GM18505 (cell line): ENCODE data around the gene TMEM19.
"Not testable (repeated sequence)": the region's sequence is repeated elsewhere in the genome, so short reads cannot be mapped to it uniquely, and the experiment has no call there.

ENCODE experiments used
- ATAC-seq: cut with Tn5 transposase; IDR thresholded peaks from one replicate; pipeline ENCODE4 v1.9.1; 2021; ENCODE audit not compliant: unreplicated experiment
- POLR2A ChIP-seq: IDR thresholded peaks from 4 replicates; pipeline ENCODE4 v1.6.1; 2011; ENCODE audit warnings: borderline replicate concordance; ENCODE audit not compliant: insufficient read depth, insufficient read length; ENCODE audit errors: extremely low read depth

The TMEM19 gene

DNA sequence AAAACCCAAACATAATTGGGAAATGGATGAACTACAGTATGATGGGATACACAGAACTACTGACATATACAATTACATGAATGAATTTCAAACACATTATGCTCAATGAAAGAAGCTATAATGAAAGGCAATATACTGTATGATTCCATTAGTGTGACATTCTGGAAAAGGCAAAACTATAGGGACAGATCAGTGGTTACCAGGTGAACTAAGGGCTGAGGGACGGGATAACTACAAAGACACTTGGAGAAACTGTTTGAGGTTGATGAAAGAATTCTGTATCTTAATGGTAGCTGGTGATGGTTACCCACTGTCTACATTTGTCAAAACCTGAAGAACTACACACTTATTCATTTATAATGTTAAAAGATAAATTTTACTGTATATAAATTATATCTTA is 30.0 kb upstream of the TMEM19 start:
- no peak for ATAC-seq
- TF ChIP-seq POLR2A = no peak

DNA sequence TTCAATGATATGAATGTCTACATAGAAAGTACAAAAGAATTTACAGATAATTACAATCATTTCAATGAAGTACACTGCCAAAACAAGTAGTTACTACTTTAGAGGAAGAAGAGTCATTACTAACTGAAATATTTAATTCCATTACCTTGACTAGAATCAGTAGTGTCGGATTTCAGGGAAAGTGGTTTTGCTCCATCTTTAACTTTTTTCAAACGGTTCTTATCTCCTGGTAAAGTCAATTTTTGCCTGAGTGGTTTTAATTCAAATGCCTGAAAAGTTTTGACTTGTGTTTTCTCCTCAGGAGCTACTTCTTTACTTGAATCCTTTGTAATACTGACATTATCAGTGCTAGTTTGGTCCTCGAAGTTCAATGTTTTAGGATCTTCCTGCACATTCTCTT is 29.1 kb upstream of the TMEM19 start:
- ATAC-seq = no peak
- TF ChIP-seq POLR2A = no peak

GRCh38 chr12:71661977-71662530 is 23.8 kb upstream of the TMEM19 start:
- ATAC-seq = no peak
- no peak for TF ChIP-seq POLR2A

DNA sequence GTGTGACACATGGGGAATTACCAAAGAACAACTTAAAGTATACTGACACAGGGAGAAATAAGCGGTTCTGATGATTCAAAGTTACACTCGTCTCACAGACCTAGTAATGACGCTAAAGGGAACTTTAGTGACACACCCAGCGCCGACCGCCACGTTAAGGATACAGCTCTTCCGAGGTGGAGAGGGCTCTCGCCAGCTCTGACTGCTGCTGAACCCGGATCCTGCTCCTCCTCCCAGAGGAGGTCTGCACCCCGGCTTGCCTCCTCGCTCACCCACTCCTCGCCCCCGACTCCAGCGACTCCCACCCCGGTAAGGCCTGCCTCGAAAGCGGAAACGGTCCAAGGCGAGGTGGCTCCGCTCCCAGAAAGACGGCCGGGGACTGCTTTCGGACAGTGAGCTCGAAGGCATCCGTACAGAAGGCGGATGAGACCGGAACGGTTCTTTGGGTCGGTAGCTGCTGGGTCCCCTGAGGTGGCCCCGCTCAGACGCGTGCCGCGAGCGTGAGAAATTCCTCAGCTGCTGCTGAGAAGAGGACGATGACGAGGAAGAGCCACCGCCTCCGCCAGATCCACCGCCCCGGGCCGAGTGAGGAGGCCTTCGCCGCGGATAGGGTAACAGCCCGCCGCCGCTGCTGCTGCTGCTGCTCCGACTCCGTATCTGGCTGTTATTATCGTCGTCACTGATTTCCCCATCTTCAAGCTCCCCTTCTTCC is 22.9 kb upstream of the TMEM19 start:
- peak; percentile 23 for ATAC-seq
- peak; percentile 72 for TF ChIP-seq POLR2A

DNA sequence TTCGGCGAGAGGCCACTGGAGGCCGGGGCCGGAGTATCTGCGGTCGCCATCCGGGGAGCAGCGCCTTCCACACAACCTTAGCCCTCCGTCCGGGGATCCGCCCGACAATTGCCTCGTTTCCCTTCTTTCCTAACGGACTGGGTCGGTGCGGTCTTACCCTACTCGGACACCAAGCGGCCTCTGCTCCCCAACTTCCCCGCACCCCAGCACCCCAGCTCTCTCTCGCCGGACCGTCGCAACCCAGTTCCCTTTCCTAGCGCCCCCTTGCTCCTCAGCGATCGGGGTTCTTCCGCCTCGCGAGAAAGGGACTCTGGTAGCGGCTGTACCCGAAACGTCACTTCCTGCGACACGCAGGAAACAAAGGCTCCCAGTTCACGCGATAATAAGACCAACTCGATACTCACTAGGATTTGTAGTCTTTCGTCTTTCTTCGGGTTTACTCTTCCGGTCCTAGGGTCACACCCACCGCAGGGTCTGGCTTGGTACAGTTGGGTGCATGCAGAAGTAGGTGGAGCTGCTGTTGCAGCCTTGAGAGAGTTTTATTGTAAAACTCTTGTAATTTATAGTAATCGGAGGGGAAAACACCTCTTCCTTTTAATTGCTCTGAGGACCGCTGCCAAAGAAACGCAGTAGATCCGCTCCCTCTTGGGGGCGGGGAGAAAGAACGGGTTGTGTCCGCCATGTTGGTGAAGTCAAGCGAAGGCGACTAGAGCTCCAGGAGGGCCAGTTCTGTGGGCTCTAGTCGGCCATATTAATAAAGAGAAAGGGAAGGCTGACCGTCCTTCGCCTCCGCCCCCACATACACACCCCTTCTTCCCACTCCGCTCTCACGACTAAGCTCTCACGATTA is 22.1 kb upstream of the TMEM19 start, which contains the start of the genes THAP2 and ZFC3H1:
THAP2 (plus strand) TSS at position 741 of the 850 bp plus-strand sequence. CDS start 209 bp downstream, outside the sequence.
ZFC3H1 (minus strand) TSS at position 288 of the 850 bp plus-strand sequence; CDS start at position 50, 238 bp downstream.
- peak; percentile 90 for ATAC-seq
- peak; percentile 87 for TF ChIP-seq POLR2A

DNA sequence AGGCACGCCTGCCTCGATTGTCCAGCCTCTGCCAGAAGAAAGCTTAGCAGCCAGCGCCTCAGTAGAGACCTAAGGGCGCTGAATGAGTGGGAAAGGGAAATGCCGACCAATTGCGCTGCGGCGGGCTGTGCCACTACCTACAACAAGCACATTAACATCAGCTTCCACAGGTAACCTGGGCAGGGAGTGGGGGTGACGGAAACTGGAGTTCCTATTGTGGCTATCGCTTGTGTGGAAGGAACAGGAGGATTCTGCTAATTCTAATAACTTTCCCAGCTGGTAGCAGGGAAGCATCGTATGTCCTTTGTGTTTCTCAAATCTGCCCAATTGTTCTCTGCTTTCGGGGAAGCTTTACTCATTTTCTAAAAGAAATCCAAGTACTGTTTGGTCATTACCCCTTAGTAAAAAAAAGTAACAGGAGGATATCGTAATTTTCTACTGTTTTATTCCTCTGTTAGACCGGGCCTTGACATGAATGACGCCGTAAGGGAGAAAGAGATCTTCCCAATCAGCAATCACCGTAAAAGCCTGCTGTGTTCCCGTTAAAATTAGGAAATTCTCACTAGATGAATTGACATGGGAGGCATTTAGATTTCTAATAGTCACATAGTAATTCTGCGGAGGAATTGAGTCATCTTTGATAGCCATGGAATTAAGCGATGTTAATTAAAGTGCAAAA is 21.3 kb upstream of the TMEM19 start:
- TF ChIP-seq POLR2A = no peak
- peak; percentile 15 for ATAC-seq

GRCh38 chr12:71665090-71665463 is 20.8 kb upstream of the TMEM19 start:
- no peak for ATAC-seq
- no peak for TF ChIP-seq POLR2A

DNA sequence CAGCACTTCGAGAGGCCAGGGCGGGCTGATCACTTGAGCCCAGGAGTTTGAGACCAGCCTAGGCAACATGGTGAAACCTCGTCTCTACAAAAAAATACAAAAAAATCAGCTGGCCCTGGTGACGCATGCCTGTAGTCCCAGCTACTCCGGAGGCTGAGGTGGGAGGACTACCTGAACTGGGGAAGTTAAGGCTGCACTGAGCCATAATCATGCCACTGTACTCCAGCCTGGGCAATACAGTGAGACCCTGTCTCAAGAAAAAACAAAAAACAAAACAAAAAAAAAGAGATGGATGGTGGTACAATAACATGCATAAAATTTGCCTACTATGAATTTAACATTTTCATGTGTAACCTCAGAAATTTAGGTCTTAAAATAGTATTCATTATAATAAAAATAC is 19.6 kb upstream of the TMEM19 start:
- no peak for ATAC-seq
- TF ChIP-seq POLR2A = no peak

DNA sequence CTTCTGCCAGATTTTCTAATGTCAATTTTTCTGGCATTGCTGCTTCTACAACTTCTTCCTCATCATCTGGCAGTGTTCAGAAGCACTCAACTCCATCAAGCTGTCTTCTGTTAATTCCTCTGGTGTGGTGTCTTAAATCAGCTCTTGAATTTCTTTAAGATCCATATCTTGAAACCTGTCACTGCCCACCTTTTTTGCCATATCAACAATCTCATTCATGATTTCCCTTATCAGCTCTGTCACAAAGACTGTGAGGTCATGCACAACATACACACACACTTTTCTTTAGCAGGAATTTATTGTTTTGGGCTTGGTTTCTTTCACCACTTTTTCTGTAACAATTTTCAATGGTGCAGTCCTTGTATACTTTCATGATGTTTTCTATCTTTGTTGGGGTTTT is 14.6 kb upstream of the TMEM19 start:
- no peak for TF ChIP-seq POLR2A
- no peak for ATAC-seq

DNA sequence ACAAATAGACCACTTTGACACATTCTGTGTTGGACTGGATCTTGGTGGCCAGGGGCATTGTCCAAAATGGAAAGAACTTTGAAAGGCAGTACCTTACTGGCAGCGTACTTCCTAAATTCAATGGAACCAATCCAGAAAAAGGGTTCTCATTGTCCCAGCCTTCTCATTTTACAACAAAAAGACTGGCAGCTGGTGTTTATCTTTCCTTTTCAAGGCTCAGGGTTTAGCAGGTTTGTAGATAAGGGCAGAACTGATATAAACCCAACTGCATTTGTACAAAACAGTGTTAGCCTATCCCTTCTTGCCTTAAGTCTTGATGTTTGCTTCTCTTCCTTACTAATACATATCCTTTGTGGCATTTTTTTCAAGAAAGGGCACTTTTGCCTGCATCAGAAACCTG is 14.1 kb upstream of the TMEM19 start:
- no peak for ATAC-seq
- no peak for TF ChIP-seq POLR2A

- no peak for TF ChIP-seq POLR2A
- ATAC-seq = no peak
Measured at GRCh38 chr12:71682466-71682865, 3.4 kb upstream of the TMEM19 start.

DNA sequence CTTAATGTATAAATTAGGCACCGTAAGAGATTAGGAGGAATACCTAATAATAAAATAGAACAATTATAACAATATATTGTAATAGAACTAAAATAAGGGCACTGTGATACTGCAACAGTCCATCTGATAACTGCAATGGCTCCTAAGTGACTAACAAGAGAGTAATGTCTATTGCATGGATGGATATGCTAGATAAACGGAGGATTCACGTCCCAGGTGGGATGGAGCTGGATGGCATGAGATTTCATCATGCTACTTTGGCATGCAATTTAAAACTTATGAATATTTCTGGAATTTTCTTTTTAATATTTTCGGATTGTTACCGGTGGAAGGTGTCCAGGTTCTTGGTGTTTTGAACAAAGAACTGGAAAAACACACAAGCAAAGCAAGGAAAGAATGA is 2.2 kb upstream of the TMEM19 start:
- no peak for TF ChIP-seq POLR2A
- ATAC-seq = no peak

- TF ChIP-seq POLR2A = no peak
- no peak for ATAC-seq
Measured at GRCh38 chr12:71684081-71684480, 1.8 kb upstream of the TMEM19 start.

- no peak for ATAC-seq
- no peak for TF ChIP-seq POLR2A
Measured at GRCh38 chr12:71685312-71685906, 473 bp upstream of the TMEM19 start.

- ATAC-seq = no peak
- no peak for TF ChIP-seq POLR2A
Measured at GRCh38 chr12:71686658-71687025, 760 bp downstream of the TMEM19 start.

DNA sequence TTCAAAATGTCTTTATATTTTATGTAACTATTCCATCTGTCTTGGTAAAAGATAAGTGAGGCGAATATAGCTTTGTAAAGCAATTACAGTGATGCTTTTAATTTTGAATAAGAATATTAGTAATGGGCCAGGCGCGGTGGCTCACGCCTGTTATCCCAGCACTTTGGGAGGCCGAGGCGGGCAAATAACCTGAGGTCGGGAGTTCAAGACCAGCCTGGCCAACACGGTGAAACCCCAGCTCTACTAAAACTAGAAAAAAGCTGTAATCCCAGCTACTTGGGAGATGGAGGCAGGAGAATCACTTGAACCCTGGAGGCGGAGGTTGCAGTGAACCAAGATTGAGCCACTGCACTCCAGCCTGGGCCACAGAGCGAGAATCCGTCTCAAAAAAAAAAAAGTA is 1.3 kb downstream of the TMEM19 start:
- not testable (repeated sequence) for ATAC-seq
